Neural progenitor cell (in vitro differentiated cells): ENCODE results near the gene AFMID.

Source experiments
- EZH2 ChIP-seq: fragments of 200-600 bp; sonication (generic); IDR thresholded peaks from 2 replicates; pipeline ENCODE4 v1.6.1; 2017; ENCODE audit warnings: antibody characterized with exemption, mild to moderate bottlenecking, moderate library complexity
- EZH2phosphoT487 ChIP-seq: fragments of 200-600 bp; sonication (generic); IDR thresholded peaks from 2 replicates; pipeline ENCODE4 v1.6.1; 2017; ENCODE audit warnings: antibody characterized with exemption
- TF ChIP-seq, protein P1 (sequence below): fragments of 200-600 bp; sonication (generic); IDR thresholded peaks from 2 replicates; pipeline ENCODE4 v1.5.1; 2017; ENCODE audit warnings: antibody characterized with exemption, mild to moderate bottlenecking

DNA sequence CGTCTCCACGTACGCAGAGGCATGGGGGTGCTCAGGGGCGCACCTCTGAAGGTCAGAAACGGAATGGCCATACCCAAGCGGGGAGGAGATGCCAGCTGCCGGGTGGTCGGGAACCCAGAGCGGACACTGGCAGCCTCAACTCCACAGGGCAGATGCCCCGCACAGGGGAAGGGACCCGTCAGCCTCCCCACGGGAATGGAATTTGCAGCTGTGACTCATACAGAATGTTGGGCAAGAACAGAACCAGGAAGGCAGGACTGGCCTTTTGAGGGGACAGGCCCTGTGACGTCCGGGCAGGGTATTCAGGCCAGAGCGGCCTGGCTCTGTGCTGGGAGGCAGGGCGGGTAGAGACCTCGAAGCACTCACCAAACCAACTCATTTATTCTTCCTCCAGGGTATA, 7.8 kb upstream of the AFMID start:
- no peak for TF ChIP-seq EZH2
- TF ChIP-seq EZH2phosphoT487 = no peak
- TF ChIP-seq, protein P1, sequence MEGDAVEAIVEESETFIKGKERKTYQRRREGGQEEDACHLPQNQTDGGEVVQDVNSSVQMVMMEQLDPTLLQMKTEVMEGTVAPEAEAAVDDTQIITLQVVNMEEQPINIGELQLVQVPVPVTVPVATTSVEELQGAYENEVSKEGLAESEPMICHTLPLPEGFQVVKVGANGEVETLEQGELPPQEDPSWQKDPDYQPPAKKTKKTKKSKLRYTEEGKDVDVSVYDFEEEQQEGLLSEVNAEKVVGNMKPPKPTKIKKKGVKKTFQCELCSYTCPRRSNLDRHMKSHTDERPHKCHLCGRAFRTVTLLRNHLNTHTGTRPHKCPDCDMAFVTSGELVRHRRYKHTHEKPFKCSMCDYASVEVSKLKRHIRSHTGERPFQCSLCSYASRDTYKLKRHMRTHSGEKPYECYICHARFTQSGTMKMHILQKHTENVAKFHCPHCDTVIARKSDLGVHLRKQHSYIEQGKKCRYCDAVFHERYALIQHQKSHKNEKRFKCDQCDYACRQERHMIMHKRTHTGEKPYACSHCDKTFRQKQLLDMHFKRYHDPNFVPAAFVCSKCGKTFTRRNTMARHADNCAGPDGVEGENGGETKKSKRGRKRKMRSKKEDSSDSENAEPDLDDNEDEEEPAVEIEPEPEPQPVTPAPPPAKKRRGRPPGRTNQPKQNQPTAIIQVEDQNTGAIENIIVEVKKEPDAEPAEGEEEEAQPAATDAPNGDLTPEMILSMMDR = no peak
